Stimulated activated CD4-positive, alpha-beta T cell treated with anti-CD3 and anti-CD28 coated beads, Interleukin-4, amount 100 ng/mL, for 1 hour (primary cell): Measurements from ENCODE around the gene FHL1.
"Not testable (repeated sequence)": the region's sequence is repeated elsewhere in the genome, so short reads cannot be mapped to it uniquely, and the experiment has no call there.

Experiments
- DNase-seq: peaks from one replicate; pipeline ENCODE4 v3.0.0-alpha.2; 2020

Gene FHL1

GRCh38 chrX:136147315-136147901 is at the start of gene FHL1:
FHL1 (plus strand) TSS chrX:136147533.
- DNase-seq = peak; percentile 61

GRCh38 chrX:136097871-136098805 is 49.2 kb upstream of the FHL1 start:
- no peak for DNase-seq

GRCh38 chrX:136104936-136105335 is 42.4 kb upstream of the FHL1 start:
- DNase-seq = no peak

DNA sequence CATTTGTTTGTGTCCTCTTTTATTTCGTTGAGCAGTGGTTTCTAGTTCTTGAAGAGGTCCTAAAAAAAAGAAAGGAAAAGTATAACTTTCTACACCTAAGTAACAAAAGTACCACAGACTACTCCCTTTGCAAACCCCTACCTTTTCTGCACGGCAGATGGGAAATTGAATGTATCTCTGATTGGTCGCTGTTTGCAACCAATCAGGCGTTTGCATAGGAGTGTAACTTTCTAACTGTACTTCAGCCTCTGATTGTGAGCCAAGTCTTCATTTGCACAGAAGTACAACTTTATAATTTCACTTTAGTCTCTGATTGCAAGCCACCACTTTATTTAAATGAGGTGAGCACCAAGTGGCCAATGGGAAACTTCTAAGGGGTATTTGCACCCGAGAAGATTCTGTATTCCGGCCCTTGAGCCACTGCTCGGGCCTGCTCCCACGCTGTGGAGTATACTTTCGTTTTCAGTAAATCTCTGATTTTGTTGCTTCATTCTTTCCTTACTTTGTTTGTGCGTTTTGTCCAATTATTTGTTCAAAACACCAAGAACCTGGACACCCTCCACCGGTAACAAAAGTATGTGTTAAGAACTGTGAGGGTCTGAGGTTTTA is 40.3 kb upstream of the FHL1 start:
- DNase-seq = no peak

DNA sequence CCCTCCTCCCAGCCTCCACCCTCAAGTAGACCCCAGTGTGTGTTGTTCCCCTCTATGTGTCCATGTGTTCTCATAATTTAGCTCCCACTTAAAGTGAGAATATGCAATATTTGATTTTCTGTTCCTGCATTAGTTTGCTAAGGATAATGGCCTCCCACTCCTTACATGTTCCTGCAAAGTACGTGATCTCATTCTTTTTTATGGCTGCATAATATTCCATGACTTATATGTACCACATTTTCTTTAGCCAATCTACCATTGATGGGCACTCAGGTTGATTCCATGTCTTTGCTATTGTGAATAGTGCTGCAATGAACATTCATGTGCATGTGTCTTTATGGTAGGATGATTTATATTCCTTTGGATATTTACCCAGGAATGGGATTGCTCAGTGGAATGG is 38.4 kb upstream of the FHL1 start:
- DNase-seq = not testable (repeated sequence)

DNA sequence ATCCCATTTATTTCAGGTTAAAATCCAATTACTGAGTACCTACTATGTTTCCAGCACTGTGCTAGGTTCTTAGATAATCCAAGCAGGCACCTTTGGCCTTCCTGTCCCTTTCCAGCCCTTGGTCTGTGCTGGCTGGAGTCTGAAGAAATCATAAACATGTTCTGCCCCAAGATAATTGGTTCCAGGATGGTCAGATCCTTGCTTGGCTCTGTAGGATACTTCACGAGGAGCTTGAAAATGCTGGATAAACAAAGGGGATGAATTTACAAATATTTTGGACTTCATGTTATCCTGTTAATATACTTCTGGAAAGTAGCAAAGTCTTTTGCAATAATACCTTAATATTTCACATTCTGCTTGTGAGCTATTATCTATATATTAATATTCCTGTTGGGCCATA is 35.0 kb upstream of the FHL1 start:
- no peak for DNase-seq

DNA sequence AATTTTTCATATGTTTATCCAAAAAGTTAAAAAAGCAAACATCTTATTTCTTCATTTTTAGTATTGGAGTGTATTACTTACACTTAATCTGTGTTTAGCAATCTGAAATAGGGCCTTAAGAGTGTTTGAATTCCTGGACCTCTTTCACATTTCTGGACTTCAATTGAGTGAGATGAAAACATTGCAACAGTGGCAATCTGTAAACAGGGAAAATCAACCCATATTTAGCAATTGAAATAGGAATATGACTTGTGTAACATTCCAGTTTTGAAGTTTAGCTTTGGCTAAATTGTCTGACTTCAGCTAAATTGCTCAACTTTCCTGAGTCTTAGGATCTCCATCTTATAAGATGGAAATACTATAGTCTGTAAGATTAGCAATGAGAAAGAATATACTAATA is 34.6 kb upstream of the FHL1 start:
- DNase-seq = no peak

GRCh38 chrX:136115126-136115903 is 32.0 kb upstream of the FHL1 start:
- no peak for DNase-seq

GRCh38 chrX:136115904-136116297 is 31.4 kb upstream of the FHL1 start:
- DNase-seq = no peak

DNA sequence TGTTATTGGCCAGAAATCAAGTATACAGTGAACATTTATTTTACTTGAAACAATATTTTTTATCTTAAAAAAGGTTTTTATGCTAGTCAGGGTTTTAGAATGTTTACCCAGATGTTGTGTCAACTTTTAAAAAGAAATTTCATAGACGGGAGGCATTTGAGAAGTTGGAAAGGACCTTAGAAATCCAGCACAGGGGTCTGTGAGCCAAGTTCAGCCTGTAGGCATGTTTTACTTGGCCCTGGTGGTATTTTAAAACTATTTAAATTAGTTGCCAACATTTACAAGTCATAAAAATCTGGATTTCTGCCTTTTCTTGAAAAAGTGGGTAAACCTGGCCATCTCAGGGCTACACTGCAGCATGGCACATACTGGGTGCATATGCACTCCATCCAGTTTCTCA is 25.5 kb upstream of the FHL1 start:
- DNase-seq = no peak

DNA sequence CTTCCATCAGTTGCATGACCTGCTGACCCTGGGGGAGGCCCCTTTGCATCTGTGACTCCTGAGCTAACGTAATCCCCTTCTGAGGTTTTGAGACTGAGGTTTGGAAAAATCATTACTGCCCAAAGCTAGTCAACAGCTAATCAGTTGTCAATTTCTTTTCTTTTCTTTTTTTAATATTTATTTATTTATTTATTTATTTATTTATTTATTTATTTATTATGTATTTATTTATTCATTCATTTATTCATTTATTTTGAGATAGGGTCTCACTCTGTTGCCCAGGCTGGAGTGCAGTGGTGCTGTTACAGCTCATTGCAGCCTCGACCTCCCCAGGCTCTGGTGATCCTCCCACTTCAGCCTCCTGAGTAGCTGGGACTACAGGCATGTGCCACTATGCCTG is 25.1 kb upstream of the FHL1 start:
- DNase-seq = no peak

- DNase-seq = no peak
Measured at GRCh38 chrX:136125106-136125505, 22.2 kb upstream of the FHL1 start.

- DNase-seq = no peak
Measured at GRCh38 chrX:136126371-136126770, 21.0 kb upstream of the FHL1 start.

- DNase-seq = no peak
Measured at GRCh38 chrX:136126872-136127406, 20.4 kb upstream of the FHL1 start.

- no peak for DNase-seq
Measured at GRCh38 chrX:136128743-136129142, 18.6 kb upstream of the FHL1 start.

DNA sequence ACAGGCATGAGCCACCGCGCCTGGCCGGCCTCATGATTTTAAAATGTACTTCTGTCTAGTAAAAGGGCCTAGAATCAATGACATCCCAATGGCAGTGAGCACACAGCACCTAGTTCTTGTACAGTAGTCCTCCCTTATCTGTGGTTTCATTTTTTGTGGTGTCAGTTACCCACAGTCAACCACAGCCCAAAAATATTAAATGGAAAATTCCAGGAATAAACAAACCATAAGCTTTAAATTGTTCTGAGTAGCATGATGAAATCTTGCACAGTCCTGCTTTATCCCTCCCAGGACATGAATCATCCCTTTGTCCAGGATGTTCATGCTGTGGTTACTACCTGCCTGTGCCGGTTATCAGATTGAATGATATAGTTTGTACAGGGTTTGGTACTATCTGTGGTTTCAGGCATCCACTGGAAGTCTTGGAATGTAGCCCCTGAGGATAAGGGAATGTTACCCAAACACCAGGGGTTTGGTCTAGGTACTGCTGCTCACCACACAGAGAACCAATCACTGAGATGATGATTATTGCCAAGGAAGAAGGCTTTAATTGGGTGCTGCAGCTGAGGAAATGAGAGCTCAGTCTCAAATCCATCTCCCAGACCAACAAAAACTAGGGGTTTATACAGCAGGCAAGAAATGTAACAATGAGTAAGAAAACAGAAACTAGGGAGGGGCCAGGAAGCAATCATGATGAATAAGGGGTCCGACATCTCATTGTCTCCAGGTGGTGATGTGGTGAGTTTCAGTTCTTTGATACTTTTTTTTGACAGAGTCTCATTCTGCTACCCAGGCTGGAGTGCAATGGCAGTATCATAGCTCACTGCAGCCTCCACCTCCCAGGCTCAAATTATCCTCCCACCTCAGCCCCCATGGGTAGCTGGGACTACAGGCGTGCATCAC is 16.2 kb upstream of the FHL1 start:
- DNase-seq = no peak

- no peak for DNase-seq
Measured at GRCh38 chrX:136138939-136139338, 8.4 kb upstream of the FHL1 start.

DNA sequence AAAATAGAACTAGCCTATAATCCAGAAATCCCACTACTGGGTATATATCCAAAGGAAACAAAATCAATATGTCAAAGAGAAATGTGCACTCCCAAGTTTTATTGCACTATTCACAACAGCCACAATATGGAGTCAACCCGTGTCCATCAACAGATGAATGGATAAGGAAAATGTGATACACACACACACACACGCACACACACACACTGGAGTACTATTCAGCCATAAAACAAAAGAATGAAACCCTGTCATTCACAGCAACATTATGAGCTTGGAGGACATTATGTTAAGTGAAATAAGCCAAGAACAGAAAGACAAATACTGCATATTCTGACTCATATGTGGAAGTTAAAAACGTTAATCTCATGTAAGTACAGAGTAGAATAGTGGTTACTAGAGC is 5.8 kb upstream of the FHL1 start:
- DNase-seq = no peak

GRCh38 chrX:136142592-136142991 is 4.7 kb upstream of the FHL1 start:
- DNase-seq = no peak

GRCh38 chrX:136143711-136144110 is 3.6 kb upstream of the FHL1 start:
- DNase-seq = no peak

GRCh38 chrX:136146614-136147314 is 569 bp upstream of the FHL1 start:
- peak; percentile 28 for DNase-seq
